ENCODE results near the gene POLN.

The POLN gene

GRCh38 chr4:2260344-2261109 lies 18.6 kb upstream of the POLN start:
- ATAC-seq (no peak), DNase-seq (no peak)
- H3K27ac Mint-ChIP-seq = peak overlapping the region in 1 of 2 donors; percentile 87
- no peaks in the 10 kb centered on the region for H3K27me3 Mint-ChIP-seq
- peaks cover 7% of the 10 kb centered on the region for H3K4me1 Mint-ChIP-seq
- H3K9me3 Mint-ChIP-seq = no peaks in the 10 kb centered on the region
- H3K4me3 Mint-ChIP-seq = peak overlapping the region; percentile 74 to 87

DNA sequence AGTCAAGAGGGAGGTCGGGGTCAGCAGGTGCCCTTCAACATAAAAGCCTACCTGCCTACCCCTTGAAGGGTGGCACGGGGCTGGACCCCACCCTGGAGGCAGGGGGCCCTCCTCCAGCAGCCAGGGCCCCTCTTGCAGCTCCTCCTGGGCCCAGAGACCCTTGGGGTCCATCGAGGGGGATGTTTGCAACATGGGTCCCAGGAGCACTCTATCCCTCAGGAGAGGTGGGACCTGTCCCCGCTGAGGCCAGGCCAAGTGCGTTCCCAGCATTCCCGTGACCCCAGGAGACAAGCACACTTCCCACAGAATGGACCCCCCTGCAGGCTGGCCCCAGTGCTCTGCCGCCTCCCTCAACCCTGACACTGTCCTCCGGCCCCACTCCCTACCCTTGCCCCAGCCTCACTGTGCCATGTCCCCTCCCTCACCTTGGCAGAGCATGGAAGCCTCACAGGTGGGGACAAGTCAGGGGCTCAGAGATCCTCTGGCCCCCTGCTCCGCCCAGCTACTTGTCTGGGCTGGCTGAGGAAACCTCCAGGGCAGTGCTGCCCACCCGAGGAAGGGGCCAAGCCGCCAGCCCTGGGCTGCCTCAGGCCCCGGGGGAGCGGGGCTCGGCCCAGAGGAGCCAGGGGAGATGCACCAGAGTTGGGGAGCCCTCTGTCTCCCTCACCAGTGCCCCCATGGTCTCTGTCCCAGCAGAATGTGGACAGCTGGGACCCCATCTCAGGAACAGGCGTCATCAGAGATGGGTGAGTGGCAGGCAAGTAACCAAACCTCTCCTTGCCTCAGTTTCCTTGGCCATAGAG lies 17.8 kb upstream of the POLN start:
- Mint-ChIP-seq H3K4me3 (no peak overlapping the region), H3K9me3 (no peaks in the 10 kb centered on the region), H3K27ac (no peak overlapping the region), H3K27me3 (no peaks in the 10 kb centered on the region), H3K4me1 (peaks cover 6% of the 10 kb centered on the region)
- peak in 1 of 2 donors; percentile 11 for DNase-seq
- no peak for ATAC-seq

DNA sequence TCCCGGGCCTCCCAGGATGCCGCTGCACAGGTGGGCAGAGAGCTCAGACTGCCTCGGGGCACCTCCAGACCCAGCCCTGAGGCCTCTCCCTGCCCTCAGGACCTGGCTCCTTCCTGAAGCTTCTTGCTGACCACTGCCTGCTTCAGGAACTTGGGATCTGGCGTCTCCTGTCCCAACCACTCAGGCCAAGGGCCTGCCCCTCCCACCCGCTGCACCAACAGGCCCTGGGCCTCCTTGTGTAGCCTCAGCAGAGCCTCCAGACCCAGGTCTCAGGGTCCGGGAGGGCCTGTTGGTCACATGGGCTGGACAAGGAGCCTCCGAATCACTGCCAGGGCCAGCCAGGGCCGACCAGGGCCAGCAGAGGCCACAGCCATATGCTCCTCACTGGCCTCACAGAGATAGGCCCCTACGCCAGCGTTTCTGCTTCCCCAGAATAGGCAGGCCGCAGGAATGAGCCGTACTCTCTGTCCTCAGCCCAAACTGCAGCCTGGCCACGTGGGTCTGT lies 17.2 kb upstream of the POLN start:
- ATAC-seq (no peak), DNase-seq (peak in 1 of 2 donors; percentile 8)
- Mint-ChIP-seq H3K9me3 (no peaks in the 10 kb centered on the region), H3K27ac (no peak overlapping the region), H3K27me3 (no peaks in the 10 kb centered on the region), H3K4me1 (peaks cover 6% of the 10 kb centered on the region), H3K4me3 (no peak overlapping the region)

DNA sequence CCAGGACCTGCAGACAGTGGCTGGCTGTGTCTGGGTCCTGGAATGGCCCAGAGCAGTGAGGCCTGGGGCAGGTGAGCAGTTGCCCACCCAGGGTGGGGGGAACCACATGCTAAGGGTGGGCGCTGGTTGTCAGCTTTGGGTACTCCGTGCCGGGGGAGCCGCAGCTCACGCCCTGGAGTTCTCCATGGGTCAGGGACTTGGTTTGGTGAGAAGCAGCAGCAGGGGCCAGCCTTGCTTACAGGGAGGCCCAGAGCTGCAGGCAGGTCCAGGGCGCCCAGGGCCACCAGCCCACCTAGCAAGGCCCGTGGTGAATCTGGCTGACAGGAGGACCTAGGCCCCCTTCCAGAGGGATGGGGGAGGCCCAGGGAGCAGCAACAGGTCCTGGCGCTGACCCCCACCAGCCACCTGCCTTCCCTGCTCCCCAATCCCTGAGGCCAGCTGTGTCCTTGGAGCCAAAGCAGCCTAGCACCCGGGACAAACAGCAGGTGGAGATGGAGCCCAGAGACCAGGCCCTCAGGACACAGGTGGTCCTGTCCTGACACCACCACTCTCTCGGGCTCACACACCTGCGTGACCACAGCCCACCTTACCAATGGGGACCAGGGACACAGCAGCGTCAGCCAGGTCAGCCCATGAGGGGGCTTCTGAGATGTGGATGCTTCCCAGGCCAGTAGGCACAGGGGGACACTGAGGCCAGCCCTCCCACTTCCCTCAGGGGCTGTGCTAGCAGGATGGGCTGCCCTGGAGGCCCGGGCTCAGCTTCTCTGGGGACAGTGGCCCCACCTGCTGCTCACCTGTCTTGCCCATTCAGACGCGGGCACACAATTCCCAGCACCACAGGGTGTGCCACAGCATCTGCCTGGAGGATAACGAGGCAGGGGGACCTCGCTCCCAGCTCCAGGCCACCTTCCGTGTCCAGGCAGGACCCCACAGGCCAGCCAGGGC lies 16.4 kb upstream of the POLN start:
- DNase-seq = peak in 1 of 2 donors; percentile 9
- H3K27ac Mint-ChIP-seq = peak overlapping the region in 1 of 2 donors; percentile 76
- H3K4me1 Mint-ChIP-seq = peaks cover 3% of the 10 kb centered on the region
- no peaks in the 10 kb centered on the region for H3K27me3 Mint-ChIP-seq
- no peaks in the 10 kb centered on the region for H3K9me3 Mint-ChIP-seq
- H3K4me3 Mint-ChIP-seq = no peak overlapping the region
- no peak for ATAC-seq

GRCh38 chr4:2257361-2258081 lies 15.6 kb upstream of the POLN start:
- no peak for DNase-seq
- H3K4me1 Mint-ChIP-seq = no peaks in the 10 kb centered on the region
- H3K9me3 Mint-ChIP-seq = no peaks in the 10 kb centered on the region
- H3K27ac Mint-ChIP-seq = no peak overlapping the region
- H3K27me3 Mint-ChIP-seq = no peaks in the 10 kb centered on the region
- ATAC-seq = no peak
- no peak overlapping the region for H3K4me3 Mint-ChIP-seq

DNA sequence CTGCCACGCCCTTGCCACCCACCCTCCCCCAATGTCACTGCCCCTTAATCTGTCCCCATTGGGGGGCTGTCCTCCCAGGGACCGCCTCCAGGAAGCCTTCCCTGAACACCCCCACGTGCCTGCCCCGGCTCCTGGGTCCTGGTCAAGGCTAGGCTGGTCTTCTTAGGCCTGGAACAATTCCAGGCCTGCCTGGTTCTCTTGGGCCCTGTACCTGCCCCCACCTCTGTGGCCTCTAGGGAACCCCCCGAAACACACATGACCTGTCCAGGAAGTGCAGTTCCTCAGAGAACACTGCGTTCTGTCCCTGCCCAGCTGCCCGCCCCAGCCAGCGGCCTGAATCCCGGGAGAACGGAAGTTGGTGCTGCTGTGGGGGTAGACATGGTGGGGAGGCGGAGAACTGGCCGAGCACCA lies 14.9 kb upstream of the POLN start:
- ATAC-seq = no peak
- H3K9me3 Mint-ChIP-seq = no peaks in the 10 kb centered on the region
- H3K27ac Mint-ChIP-seq = no peak overlapping the region
- DNase-seq = peak in 1 of 2 donors; percentile 7
- H3K4me3 Mint-ChIP-seq = no peak overlapping the region
- H3K4me1 Mint-ChIP-seq = no peaks in the 10 kb centered on the region
- no peaks in the 10 kb centered on the region for H3K27me3 Mint-ChIP-seq

GRCh38 chr4:2256156-2256731 lies 14.3 kb upstream of the POLN start:
- DNase-seq (no peak), ATAC-seq (no peak)
- Mint-ChIP-seq H3K9me3 (no peaks in the 10 kb centered on the region), H3K27ac (peak overlapping the region in 1 of 2 donors; percentile 48), H3K27me3 (no peaks in the 10 kb centered on the region), H3K4me3 (no peak overlapping the region), H3K4me1 (no peaks in the 10 kb centered on the region)

DNA sequence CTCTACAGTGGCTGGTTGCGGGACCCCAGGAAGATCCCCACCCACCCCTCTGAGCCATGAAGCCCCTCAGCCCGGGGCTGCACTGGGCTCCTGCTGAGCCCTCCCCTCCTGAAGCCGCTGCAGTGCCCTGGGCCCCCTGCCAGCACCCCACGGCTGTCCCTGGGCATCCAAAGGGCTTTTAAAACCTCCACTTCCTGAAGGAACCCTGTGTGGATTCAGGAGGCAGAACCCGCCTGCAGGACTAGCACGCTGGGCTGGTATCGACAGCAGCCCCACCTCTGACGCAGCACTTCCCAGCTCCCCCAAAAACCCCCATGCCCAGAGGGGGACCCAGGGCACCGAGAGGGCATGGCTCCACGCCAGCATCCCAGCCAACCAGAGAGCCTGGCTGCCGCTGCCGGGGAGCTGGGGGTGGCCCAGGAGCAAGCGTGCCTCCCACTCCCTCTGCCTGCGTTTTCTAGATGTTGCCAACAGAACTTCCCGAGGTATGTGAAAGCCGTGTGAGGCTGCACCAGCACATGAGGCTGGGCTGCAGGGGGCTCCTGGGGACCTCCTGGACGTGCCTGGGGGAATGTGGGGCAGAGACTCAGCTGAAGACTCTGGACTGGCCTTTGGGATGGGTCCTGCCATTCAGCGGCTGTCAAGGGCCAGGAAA lies 13.7 kb upstream of the POLN start:
- Mint-ChIP-seq H3K4me1 (no peaks in the 10 kb centered on the region), H3K4me3 (no peak overlapping the region), H3K9me3 (no peaks in the 10 kb centered on the region), H3K27ac (peak overlapping the region in 1 of 2 donors; percentile 59), H3K27me3 (no peaks in the 10 kb centered on the region)
- DNase-seq (no peak), ATAC-seq (no peak)

- Mint-ChIP-seq H3K27ac (no peak overlapping the region), H3K4me1 (no peaks in the 10 kb centered on the region), H3K27me3 (no peaks in the 10 kb centered on the region), H3K4me3 (no peak overlapping the region), H3K9me3 (no peaks in the 10 kb centered on the region)
- ATAC-seq = no peak
- DNase-seq = no peak
Measured at GRCh38 chr4:2254665-2255500, 13.0 kb upstream of the POLN start.

DNA sequence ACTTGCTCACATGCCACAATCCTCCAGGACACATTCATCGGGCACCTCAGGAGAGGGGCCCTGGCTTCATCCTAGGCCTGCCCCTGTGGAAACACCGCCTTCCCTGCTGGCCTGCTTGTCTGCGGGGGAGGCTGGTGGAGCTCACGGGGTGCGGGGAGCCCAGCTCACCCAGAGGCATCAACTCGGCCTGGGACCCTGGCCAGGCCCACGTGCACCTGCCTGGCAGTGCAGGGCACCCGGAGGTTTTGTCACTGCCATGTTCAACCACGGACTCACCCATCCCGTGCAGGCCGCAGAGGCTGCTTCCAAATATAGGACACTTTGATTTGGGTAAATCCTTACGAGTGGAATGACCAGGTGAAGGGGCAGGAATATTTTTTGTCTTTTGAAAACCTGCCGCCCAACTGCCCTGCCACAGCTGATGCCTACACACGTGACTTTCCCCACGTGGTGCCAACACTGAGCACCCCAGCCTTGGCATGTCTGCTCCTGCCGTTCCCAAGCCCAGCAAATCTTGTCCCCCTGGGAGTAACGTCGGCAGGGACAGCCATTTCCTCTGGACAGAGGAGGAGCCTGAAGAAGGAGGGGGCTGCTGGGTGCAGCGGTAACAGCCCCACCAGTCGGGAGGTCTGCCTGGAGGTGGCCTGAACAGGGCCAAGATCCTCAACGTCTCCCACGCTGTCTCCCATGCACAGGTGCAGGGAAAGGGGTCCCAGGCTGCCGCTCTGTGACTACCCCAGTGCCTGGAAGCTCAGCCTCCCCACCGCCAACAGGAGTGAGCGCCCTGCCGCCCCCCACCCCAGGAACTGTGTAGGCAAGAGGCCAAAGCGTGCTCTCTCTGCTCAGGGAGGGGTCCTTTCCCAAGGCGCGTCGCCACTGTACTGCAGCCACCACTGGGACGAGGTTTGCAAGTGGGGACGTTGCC lies 11.5 kb upstream of the POLN start:
- Mint-ChIP-seq H3K27me3 (no peaks in the 10 kb centered on the region), H3K27ac (no peak overlapping the region), H3K4me3 (no peak overlapping the region), H3K4me1 (no peaks in the 10 kb centered on the region), H3K9me3 (no peaks in the 10 kb centered on the region)
- no peak for DNase-seq
- no peak for ATAC-seq

GRCh38 chr4:2252530-2253091 lies 10.7 kb upstream of the POLN start:
- ATAC-seq = no peak
- Mint-ChIP-seq H3K4me3 (no peak overlapping the region), H3K27ac (no peak overlapping the region), H3K4me1 (no peaks in the 10 kb centered on the region), H3K27me3 (no peaks in the 10 kb centered on the region), H3K9me3 (no peaks in the 10 kb centered on the region)
- DNase-seq = no peak

DNA sequence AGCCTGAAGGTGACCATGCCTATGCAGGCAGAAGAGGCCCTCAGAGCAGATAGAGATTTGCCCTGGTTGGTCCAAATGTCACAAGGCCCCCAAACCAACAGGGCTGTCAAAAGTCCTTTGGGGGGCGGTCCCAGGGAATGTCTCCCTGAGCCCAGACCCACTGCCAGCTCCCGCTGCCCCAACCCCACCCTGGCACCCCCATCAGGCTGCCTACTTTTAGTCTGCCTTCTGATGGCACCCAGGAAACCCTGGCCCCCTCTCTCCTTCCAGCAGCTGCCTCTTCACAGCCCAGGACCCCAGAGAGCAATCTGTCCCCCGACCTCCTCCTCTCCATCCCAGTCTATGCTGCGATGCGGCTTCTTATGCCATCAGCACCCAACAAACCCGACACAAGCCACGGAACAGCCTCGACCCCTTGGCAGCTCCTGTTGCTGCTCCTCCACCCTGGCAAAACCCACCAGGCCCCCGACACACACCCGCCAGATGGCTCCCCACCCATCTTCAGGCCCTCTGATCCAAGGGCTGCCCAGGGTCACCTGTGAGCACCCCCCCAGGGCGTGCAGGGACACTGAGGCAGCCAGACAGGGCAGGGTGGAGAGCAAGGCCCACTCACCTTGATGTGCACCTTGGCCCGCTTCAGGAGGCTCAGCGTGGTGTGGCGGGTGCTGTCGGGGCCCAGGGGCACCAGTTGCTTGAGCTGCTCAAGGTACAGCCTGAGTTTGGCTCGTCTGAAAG lies 10.0 kb upstream of the POLN start:
- Mint-ChIP-seq H3K4me3 (no peak overlapping the region), H3K4me1 (no peaks in the 10 kb centered on the region), H3K9me3 (no peaks in the 10 kb centered on the region), H3K27me3 (no peaks in the 10 kb centered on the region), H3K27ac (peak overlapping the region in 1 of 2 donors; percentile 84)
- ATAC-seq (no peak), DNase-seq (peak in 1 of 2 donors; percentile 7)

All from stimulated activated naive CD8-positive, alpha-beta T cell treated with anti-CD3 and anti-CD28 coated beads, Interleukin-15, amount 100 ng/mL, for 72 hours (primary cell).